ENCODE data around the gene GLCCI1.

Gene GLCCI1

GRCh38 chr7:8135417-8135816, 166.8 kb downstream of the GLCCI1 start:
- H3K4me3 ChIP-seq (ENCODE audit: low read depth, low read length) = no peak overlapping the region
- TF ChIP-seq POLR2A (IDR thresholded peaks at IDR 0.05; ENCODE audit: extremely low read depth, insufficient read length) (no peak), CTCF (IDR thresholded peaks at IDR 0.05; ENCODE audit: low read depth, low read length) (no peak), MYC (IDR thresholded peaks at IDR 0.05; ENCODE audit: low read depth, low read length) (no peak), MAX (IDR thresholded peaks at IDR 0.05; ENCODE audit: low read depth, low read length) (no peak)
- no peak for DNase-seq (ENCODE audit: low read depth)

GRCh38 chr7:8136051-8136730, 167.6 kb downstream of the GLCCI1 start:
- H3K4me3 ChIP-seq (ENCODE audit: low read depth, low read length) = no peak overlapping the region
- DNase-seq (ENCODE audit: low read depth) = no peak
- TF ChIP-seq CTCF (IDR thresholded peaks at IDR 0.05; ENCODE audit: low read depth, low read length) = no peak
- TF ChIP-seq MYC (IDR thresholded peaks at IDR 0.05; ENCODE audit: low read depth, low read length) = no peak
- TF ChIP-seq POLR2A (IDR thresholded peaks at IDR 0.05; ENCODE audit: extremely low read depth, insufficient read length) = no peak
- TF ChIP-seq MAX (IDR thresholded peaks at IDR 0.05; ENCODE audit: low read depth, low read length) = no peak
